Naive thymus-derived CD4-positive, alpha-beta T cell (primary cell): Measurements from ENCODE around the gene CYB5R4. TPM values are rescaled to one million over a fixed set of nuclear protein-coding genes. Genes with fewer than 3 reads are reported as not detected.

ENCODE experiments used
- ATAC-seq: fragments of 150-1000 bp; cut with Tn5 transposase; 2 replicates; pipeline ENCODE4 v1.10.0; 2021; ENCODE audit warnings: mild to moderate bottlenecking, moderate library complexity
- CTCF ChIA-PET: fragments of 350-600 bp; sonication (Branson Sonifier 250); formaldehyde crosslinking; loops from one replicate; lab custom pipeline; 2021; ENCODE audit warnings: antibody characterized with exemption; lab: Charles Lee
- POLR2A ChIA-PET: fragments of 350-600 bp; sonication (Branson Sonifier 250); formaldehyde crosslinking; loops from one replicate; lab custom pipeline; 2021; ENCODE audit warnings: antibody characterized with exemption, inconsistent platforms; lab: Charles Lee
- DNase-seq, 9 donors: peaks; one replicate each; pipeline versions ENCODE4 v3.0.0 to v3.0.0-alpha.2; 2020 to 2022; ENCODE audit warnings: mixed read lengths in 1 of 9
- H3K27ac ChIP-seq: one replicate; pipeline ENCODE4 v1.7.0; 2013; ENCODE audit warnings: mild to moderate bottlenecking, low read depth, low read length, moderate library complexity
- H3K27me3 ChIP-seq, 2 donors: one replicate each; pipeline ENCODE4 v1.7.0; 2013; ENCODE audit warnings: low read length in 2 of 2, mild to moderate bottlenecking in 2 of 2, moderate library complexity in 2 of 2; ENCODE audit not compliant: control insufficient read depth in 2 of 2, insufficient read depth in 2 of 2
- H3K36me3 ChIP-seq, 3 experiments: 1 replicate in 2 of 3; 2 replicates in 1 of 3; pipeline ENCODE4 v1.7.0; 2013; ENCODE audit warnings: low read length in 3 of 3, mild to moderate bottlenecking in 3 of 3, moderate library complexity in 1 of 3; ENCODE audit not compliant: insufficient read depth in 3 of 3, control insufficient read depth in 2 of 3
- H3K4me1 ChIP-seq, 2 donors: one replicate each; pipeline ENCODE4 v1.7.0; 2013; ENCODE audit warnings: low read length in 2 of 2, mild to moderate bottlenecking in 2 of 2, moderate library complexity in 1 of 2; ENCODE audit not compliant: control insufficient read depth in 2 of 2, insufficient read depth in 2 of 2
- H3K4me3 ChIP-seq: 2 replicates; pipeline ENCODE4 v1.7.0; 2013; ENCODE audit warnings: mild to moderate bottlenecking, low read length
- H3K9me3 ChIP-seq, 3 experiments: 1 replicate in 2 of 3; 2 replicates in 1 of 3; pipeline ENCODE4 v1.7.0; 2013; ENCODE audit warnings: low read length in 3 of 3; ENCODE audit not compliant: control insufficient read depth in 2 of 3
- H3K27ac Mint-ChIP-seq, 9 donors: one replicate each; pipeline ENCODE4 v1.8.0; 2020 to 2022; ENCODE audit warnings: mixed read lengths in 9 of 9, mild to moderate bottlenecking in 8 of 9, moderate library complexity in 5 of 9, inconsistent platforms in 2 of 9
- H3K27me3 Mint-ChIP-seq, 5 donors: one replicate each; pipeline ENCODE4 v1.8.0; 2021 to 2022; ENCODE audit warnings: mixed read lengths in 5 of 5, mild to moderate bottlenecking in 1 of 5
- H3K36me3 Mint-ChIP-seq, 5 donors: one replicate each; pipeline ENCODE4 v1.8.0; 2020 to 2022; ENCODE audit warnings: mixed read lengths in 5 of 5, mild to moderate bottlenecking in 3 of 5, inconsistent platforms in 1 of 5
- H3K4me1 Mint-ChIP-seq, 7 donors: one replicate each; pipeline ENCODE4 v1.8.0; 2020 to 2022; ENCODE audit warnings: mixed read lengths in 7 of 7, mild to moderate bottlenecking in 3 of 7, inconsistent platforms in 1 of 7
- H3K4me3 Mint-ChIP-seq, 10 donors: one replicate each; pipeline ENCODE4 v1.8.0; 2020 to 2022; ENCODE audit warnings: mild to moderate bottlenecking in 10 of 10, mixed read lengths in 10 of 10, moderate library complexity in 6 of 10, inconsistent platforms in 2 of 10
- H3K9me3 Mint-ChIP-seq, 11 donors: one replicate each; pipeline ENCODE4 v1.8.0; 2020 to 2022; ENCODE audit warnings: mixed read lengths in 11 of 11, mild to moderate bottlenecking in 4 of 11, inconsistent platforms in 1 of 11, moderate library complexity in 1 of 11
- intact Hi-C, 2 donors: fragments of 100-400 bp; cut with micrococcal nuclease; formaldehyde crosslinking; loops; one replicate each; pipeline ENCODE4 v1.15.1; 2023
- polyA plus RNA-seq, 2 donors: library from polyadenylated mRNA; unstranded; fragments of 300-500 nt; fragmentation: Illumina TruSeq; gene quantifications; one replicate each; pipeline ENCODE4 v1.2.3, GENCODE V29; 2021
- total RNA-seq, 6 experiments: library from RNA in 5 of 6; stranded (reverse) in 5 of 6; gene quantifications; 1 replicate in 5 of 6; 2 replicates in 1 of 6; pipeline ENCODE4 v1.2.3 and lab custom pipeline; 2021 to 2026

Gene CYB5R4
- total and polyA plus RNA-seq, 7 experiments from 2014 or later = 14.9 to 38.6 (median 20.0) TPM

GRCh38 chr6:83849610-83850009, 9.9 kb upstream of the CYB5R4 start:
- ChIA-PET CTCF (no interaction called here), POLR2A (no interaction called here)
- Mint-ChIP-seq H3K4me1 (peaks cover 0 to 19% (median 10%) of the 10 kb centered on the region in 7 donors), H3K36me3 (peaks cover 0 to 4% (median 0%) of the 10 kb centered on the region in 5 donors), H3K4me3 (no peak overlapping the region), H3K9me3 (no peaks in the 10 kb centered on the region), H3K27ac (no peak overlapping the region), H3K27me3 (peaks cover 54 to 63% (median 58%) of the 10 kb centered on the region in 5 donors)
- DNase-seq (no peak), ATAC-seq (no peak)
- intact Hi-C loops = no loop called here
- H3K4me3 ChIP-seq = no peak overlapping the region
- H3K27ac ChIP-seq = no peak overlapping the region
- H3K9me3 ChIP-seq = no peaks in the 10 kb centered on the region
- H3K36me3 ChIP-seq = no peaks in the 10 kb centered on the region
- H3K4me1 ChIP-seq = peaks cover 0 to 3% of the 10 kb centered on the region in 2 donors
- H3K27me3 ChIP-seq = peaks cover 0 to 11% of the 10 kb centered on the region in 2 donors

- Histone ChIP-seq H3K27ac (no peak overlapping the region), H3K36me3 (no peaks in the 10 kb centered on the region), H3K9me3 (no peaks in the 10 kb centered on the region), H3K27me3 (peaks cover 0 to 11% of the 10 kb centered on the region in 2 donors), H3K4me1 (peaks cover 0 to 3% of the 10 kb centered on the region in 2 donors), H3K4me3 (no peak overlapping the region)
- Mint-ChIP-seq H3K4me3 (peak overlapping the region in 9 of 10 donors; percentile 8 to 80 (median 53)), H3K9me3 (peaks cover 0 to 2% (median 0%) of the 10 kb centered on the region in 11 donors), H3K27me3 (peaks cover 63 to 76% (median 71%) of the 10 kb centered on the region in 5 donors), H3K4me1 (peaks cover 0 to 19% (median 10%) of the 10 kb centered on the region in 7 donors), H3K36me3 (peaks cover 0 to 10% (median 0%) of the 10 kb centered on the region in 5 donors), H3K27ac (peak overlapping the region in 1 of 9 donors; percentile 11)
- ATAC-seq = no peak
- DNase-seq = no peak
- CTCF ChIA-PET = no interaction called here
- POLR2A ChIA-PET = no interaction called here
- intact Hi-C loops = no loop called here
Observed at GRCh38 chr6:83852528-83853177, 6.8 kb upstream of the CYB5R4 start.

GRCh38 chr6:83853178-83854000, 6.1 kb upstream of the CYB5R4 start, which contains the start of gene RIPPLY2:
RIPPLY2 (plus strand) TSS chr6:83853360; CDS start chr6:83853417, 57 bp downstream.
- peaks cover 0 to 6% of the 10 kb centered on the region in 2 donors for H3K4me1 ChIP-seq
- ATAC-seq (peak; percentile 10), DNase-seq (peak in 1 of 9 donors; percentile 20)
- peaks cover 60 to 75% (median 68%) of the 10 kb centered on the region in 5 donors for H3K27me3 Mint-ChIP-seq
- no peaks in the 10 kb centered on the region for H3K9me3 ChIP-seq
- H3K27me3 ChIP-seq = peaks cover 0 to 11% of the 10 kb centered on the region in 2 donors
- peaks cover 0 to 2% (median 0%) of the 10 kb centered on the region in 11 donors for H3K9me3 Mint-ChIP-seq
- no peak within 1 kb of the TSS for H3K27ac ChIP-seq
- peaks cover 0 to 10% (median 0%) of the 10 kb centered on the region in 5 donors for H3K36me3 Mint-ChIP-seq
- H3K36me3 ChIP-seq = no peaks in the 10 kb centered on the region
- intact Hi-C loops = no loop called here
- POLR2A ChIA-PET = no interaction called here
- H3K4me3 Mint-ChIP-seq = peak within 1 kb of the TSS; percentile 42 to 80 (median 58)
- H3K27ac Mint-ChIP-seq = peak within 1 kb of the TSS in 1 of 9 donors; percentile 11
- H3K4me3 ChIP-seq = no peak within 1 kb of the TSS
- CTCF ChIA-PET = no interaction called here
- H3K4me1 Mint-ChIP-seq = peaks cover 0 to 21% (median 10%) of the 10 kb centered on the region in 7 donors

- Mint-ChIP-seq H3K4me3 (peak overlapping the region in 9 of 10 donors; percentile 10 to 80 (median 56)), H3K9me3 (peaks cover 0 to 2% (median 0%) of the 10 kb centered on the region in 11 donors), H3K27ac (no peak overlapping the region), H3K36me3 (peaks cover 0 to 10% (median 0%) of the 10 kb centered on the region in 5 donors), H3K27me3 (peaks cover 54 to 70% (median 62%) of the 10 kb centered on the region in 5 donors), H3K4me1 (peaks cover 1 to 28% (median 13%) of the 10 kb centered on the region in 7 donors)
- ATAC-seq = no peak
- no peaks in the 10 kb centered on the region for H3K9me3 ChIP-seq
- H3K4me1 ChIP-seq = peaks cover 6 to 13% of the 10 kb centered on the region in 2 donors
- H3K27me3 ChIP-seq = peaks cover 0 to 11% of the 10 kb centered on the region in 2 donors
- no peaks in the 10 kb centered on the region for H3K36me3 ChIP-seq
- H3K4me3 ChIP-seq = no peak overlapping the region
- DNase-seq = no peak
- POLR2A ChIA-PET = no interaction called here
- intact Hi-C loops = no loop called here
- no peak overlapping the region for H3K27ac ChIP-seq
- CTCF ChIA-PET = no interaction called here
Observed at GRCh38 chr6:83854001-83854501, 5.4 kb upstream of the CYB5R4 start.

GRCh38 chr6:83854766-83855165, 4.7 kb upstream of the CYB5R4 start:
- H3K9me3 Mint-ChIP-seq = peaks cover 0 to 2% (median 0%) of the 10 kb centered on the region in 11 donors
- intact Hi-C loops = loop anchor here in 1 of 2 donors (5.0 kb wide), 1 partner anchor 662 kb away; the partner anchor contains the start of genes PGM3 and RWDD2A
- ATAC-seq (no peak), DNase-seq (no peak)
- Histone ChIP-seq H3K27ac (no peak overlapping the region), H3K36me3 (peaks cover 0 to 3% (median 0%) of the 10 kb centered on the region in 3 experiments), H3K4me1 (peaks cover 6 to 14% of the 10 kb centered on the region in 2 donors), H3K4me3 (no peak overlapping the region), H3K27me3 (peaks cover 0 to 11% of the 10 kb centered on the region in 2 donors), H3K9me3 (no peaks in the 10 kb centered on the region)
- H3K27me3 Mint-ChIP-seq = peaks cover 48 to 64% (median 56%) of the 10 kb centered on the region in 5 donors
- H3K36me3 Mint-ChIP-seq = peaks cover 0 to 10% (median 0%) of the 10 kb centered on the region in 5 donors
- peaks cover 4 to 31% (median 19%) of the 10 kb centered on the region in 7 donors for H3K4me1 Mint-ChIP-seq
- H3K4me3 Mint-ChIP-seq = peak overlapping the region in 3 of 10 donors; percentile 45 to 80 (median 62)
- ChIA-PET CTCF (no interaction called here), POLR2A (no interaction called here)
- H3K27ac Mint-ChIP-seq = no peak overlapping the region

GRCh38 chr6:83860359-83860755, 868 bp downstream of the CYB5R4 start:
- Mint-ChIP-seq H3K27me3 (peaks cover 1 to 11% (median 9%) of the 10 kb centered on the region in 5 donors), H3K27ac (peak overlapping the region; percentile 85 to 96 (median 91)), H3K9me3 (no peaks in the 10 kb centered on the region), H3K4me3 (peak overlapping the region; percentile 87 to 100 (median 98)), H3K4me1 (peaks cover 23 to 47% (median 37%) of the 10 kb centered on the region in 7 donors), H3K36me3 (peaks cover 0 to 15% (median 9%) of the 10 kb centered on the region in 5 donors)
- POLR2A ChIA-PET = interaction anchor here (1.8 kb wide), 1 partner anchor 367 kb away, joined by 8 read pairs; the partner anchor contains the start of gene CEP162
- Histone ChIP-seq H3K27me3 (no peaks in the 10 kb centered on the region), H3K36me3 (peaks cover 0 to 9% (median 0%) of the 10 kb centered on the region in 3 experiments), H3K4me3 (peak overlapping the region; percentile 92), H3K4me1 (peaks cover 14 to 21% of the 10 kb centered on the region in 2 donors), H3K27ac (peak overlapping the region; percentile 82), H3K9me3 (no peaks in the 10 kb centered on the region)
- CTCF ChIA-PET = interaction anchor here (0.7 to 1.9 kb wide), 3 partner anchors 21 to 75 kb away, joined by 3 to 5 read pairs (median 3); no protein-coding TSS in a partner anchor
- DNase-seq = peak in 1 of 9 donors; percentile 11
- ATAC-seq = no peak
- intact Hi-C loops = loop anchor here (2.0 to 5.0 kb wide), 2 partner anchors 16 to 793 kb away; partner anchors contain the start of genes DOP1A (in 1 of the 2) and UBE3D (in 1 of the 2)
